BJ (cell line): Measurements from ENCODE around the gene FGF21. TPM values are rescaled to one million over a fixed set of nuclear protein-coding genes. Genes with fewer than 3 reads are reported as not detected.

Experiments used
- CTCF ChIA-PET: fragments of 350-600 bp; formaldehyde crosslinking; extraction: SDS; loops from one replicate; lab custom pipeline; 2021; ENCODE audit warnings: antibody characterized with exemption, inconsistent platforms; lab: Yijun Ruan, JAX
- POLR2A ChIA-PET: fragments of 300-600 bp; sonication (Branson Sonifier 250); formaldehyde crosslinking; extraction: SDS; loops from one replicate; lab custom pipeline; 2021; ENCODE audit warnings: antibody characterized with exemption; lab: Charles Lee
- DNase-seq: peaks from one replicate; pipeline ENCODE4 v3.0.0-alpha.2; 2011; ENCODE audit warnings: low read depth
- H3K27me3 ChIP-seq: 2 replicates; pipeline ENCODE4 v1.6.0; 2011; ENCODE audit warnings: low read length; ENCODE audit not compliant: control insufficient read depth, insufficient read depth
- H3K36me3 ChIP-seq: 2 replicates; pipeline ENCODE4 v1.5.1; 2011; ENCODE audit warnings: low read length; ENCODE audit not compliant: control insufficient read depth, insufficient read depth
- H3K4me3 ChIP-seq: 2 replicates; pipeline ENCODE4 v1.5.1; 2011; ENCODE audit warnings: low read depth, mild to moderate bottlenecking, control low read depth, low read length
- CTCF ChIP-seq: IDR thresholded peaks from 2 replicates; pipeline ENCODE4 v1.5.1; 2011; ENCODE audit warnings: low read depth, mild to moderate bottlenecking, control low read depth, inconsistent platforms, low read length, moderate library complexity; ENCODE audit not compliant: insufficient read depth
- polyA plus RNA-seq: library from polyadenylated mRNA; depleted of rRNA; stranded (reverse); fragments of >200 nt; gene quantifications from 2 replicates; pipeline ENCODE4 v1.2.3, GENCODE V29; 2011

The FGF21 gene
- polyA plus RNA-seq, 1 experiment, result not detected

- TF ChIP-seq CTCF, result no peak
- Histone ChIP-seq H3K27me3 (no peaks in the 10 kb centered on the region), H3K36me3 (no peaks in the 10 kb centered on the region; the same call in 1 of the 2 replicates), H3K4me3 (no peak overlapping the region)
- DNase-seq, result no peak
- CTCF ChIA-PET, result interaction anchor here (1.2 kb wide), 1 partner anchor 11 kb away, joined by 9 read pairs; no protein-coding TSS in a partner anchor
- POLR2A ChIA-PET, result no interaction called here
Measured at GRCh38 chr19:48798937-48799336, 43.6 kb downstream of the FGF21 start.

- CTCF ChIA-PET, result interaction anchor here (0.9 to 1.4 kb wide), 3 partner anchors 12 to 43 kb away, joined by 4 to 9 read pairs (median 4); partner anchors contain the start of gene HSD17B14
- H3K27me3 ChIP-seq, result no peaks in the 10 kb centered on the region
- no peak for TF ChIP-seq CTCF
- POLR2A ChIA-PET, result no interaction called here
- DNase-seq, result no peak
- H3K4me3 ChIP-seq, result no peak overlapping the region
- no peaks in the 10 kb centered on the region; the same call in none of the 2 replicates for H3K36me3 ChIP-seq
Measured at GRCh38 chr19:48799358-48800300, 44.3 kb downstream of the FGF21 start.

GRCh38 chr19:48802623-48803022 lies 47.3 kb downstream of the FGF21 start:
- CTCF ChIA-PET, result interaction anchor here (1.0 to 2.4 kb wide), 2 partner anchors 40 to 191 kb away, joined by 3 to 13 read pairs; partner anchors contain the start of gene RUVBL2
- H3K36me3 ChIP-seq, result peaks cover under 1% of the 10 kb centered on the region
- no peaks in the 10 kb centered on the region for H3K27me3 ChIP-seq
- H3K4me3 ChIP-seq, result no peak overlapping the region
- no peak for TF ChIP-seq CTCF
- DNase-seq, result no peak
- POLR2A ChIA-PET, result no interaction called here

- Histone ChIP-seq H3K27me3 (no peaks in the 10 kb centered on the region), H3K36me3 (peaks cover 4% of the 10 kb centered on the region), H3K4me3 (no peak overlapping the region)
- no peak for DNase-seq
- POLR2A ChIA-PET, result no interaction called here
- TF ChIP-seq CTCF, result no peak
- CTCF ChIA-PET, result interaction anchor here (0.9 to 3.8 kb wide), 5 partner anchors 9 to 394 kb away, joined by 3 to 23 read pairs (median 4); no protein-coding TSS in a partner anchor
Measured at GRCh38 chr19:48804496-48804895, 49.2 kb downstream of the FGF21 start.

GRCh38 chr19:48805452-48805851 lies 50.1 kb downstream of the FGF21 start:
- no peak for TF ChIP-seq CTCF
- no peak for DNase-seq
- no peaks in the 10 kb centered on the region for H3K27me3 ChIP-seq
- ChIA-PET POLR2A (no interaction called here), CTCF (interaction anchor here (1.2 to 3.8 kb wide), 3 partner anchors 10 to 37 kb away, joined by 4 to 23 read pairs (median 4); no protein-coding TSS in a partner anchor)
- H3K4me3 ChIP-seq, result no peak overlapping the region
- H3K36me3 ChIP-seq, result peaks cover 4% of the 10 kb centered on the region; the same call in 1 of the 2 replicates
